Hypothalamus (tissue), 51 donors: ENCODE data around the gene OPCML.
A peak's percentile ranks its signal among the peaks of the same experiment; 100 is the strongest.

Source experiments
- DNase-seq, 51 donors: peaks; one replicate each; lab custom pipeline; 2025; lab: John Stamatoyannopoulos, UW

Gene OPCML

DNA sequence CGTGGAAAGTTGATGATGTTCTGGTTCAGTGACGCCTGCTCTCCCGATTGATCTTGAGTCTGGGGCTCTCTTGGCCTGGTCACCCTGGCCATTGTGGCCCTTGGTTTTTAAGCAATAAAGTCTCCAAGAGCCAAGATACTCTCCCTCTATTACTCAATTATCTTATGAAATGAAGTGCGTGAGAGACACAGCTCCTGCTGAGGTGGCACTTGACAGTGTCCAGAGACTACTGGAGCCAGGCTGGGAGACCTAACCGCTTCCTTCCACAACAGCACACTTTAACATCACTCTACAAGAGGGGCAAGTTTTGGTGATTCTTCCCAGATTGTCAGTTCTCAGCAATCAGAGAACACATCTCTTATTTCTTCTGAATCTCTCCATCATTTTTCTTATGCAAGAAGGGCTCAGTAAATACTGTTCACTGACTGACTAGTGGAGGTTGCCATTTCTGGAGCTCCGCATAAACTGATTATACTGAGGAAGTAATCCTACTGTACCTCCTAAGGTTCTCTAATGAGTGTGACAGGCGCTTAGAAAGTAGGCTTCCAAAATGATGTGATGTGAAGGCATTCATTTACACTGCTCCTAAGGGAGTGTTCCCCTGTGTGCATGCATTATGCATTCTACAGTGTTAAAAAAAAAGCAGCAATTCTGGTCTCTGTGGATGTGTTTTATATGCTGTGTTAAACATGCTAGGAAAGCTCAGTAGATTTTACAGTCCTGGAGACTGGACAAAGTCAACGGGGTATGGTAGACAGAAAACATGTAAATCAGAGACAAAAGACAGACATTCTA lies 968.0 kb downstream of the OPCML start:
- DNase-seq, result no peak

DNA sequence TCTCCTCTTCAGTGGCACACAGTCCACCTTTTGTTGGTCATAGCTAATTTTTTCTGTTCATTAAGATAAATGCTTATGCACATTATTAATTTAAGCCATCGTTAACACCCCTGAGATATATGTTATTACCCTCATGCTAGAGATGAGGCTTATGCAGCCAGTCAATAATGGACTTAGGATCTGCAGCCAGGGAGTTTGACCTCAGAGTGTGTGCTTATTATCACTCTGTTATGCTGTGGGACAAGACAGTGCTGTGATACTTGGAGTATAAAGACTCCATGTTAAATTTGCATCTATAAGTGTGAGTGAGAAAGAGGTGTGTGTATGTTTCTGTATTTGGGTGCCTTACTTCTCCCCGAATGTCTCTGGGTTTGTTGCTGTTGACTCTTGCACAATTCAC lies 969.3 kb downstream of the OPCML start:
- no peak for DNase-seq

DNA sequence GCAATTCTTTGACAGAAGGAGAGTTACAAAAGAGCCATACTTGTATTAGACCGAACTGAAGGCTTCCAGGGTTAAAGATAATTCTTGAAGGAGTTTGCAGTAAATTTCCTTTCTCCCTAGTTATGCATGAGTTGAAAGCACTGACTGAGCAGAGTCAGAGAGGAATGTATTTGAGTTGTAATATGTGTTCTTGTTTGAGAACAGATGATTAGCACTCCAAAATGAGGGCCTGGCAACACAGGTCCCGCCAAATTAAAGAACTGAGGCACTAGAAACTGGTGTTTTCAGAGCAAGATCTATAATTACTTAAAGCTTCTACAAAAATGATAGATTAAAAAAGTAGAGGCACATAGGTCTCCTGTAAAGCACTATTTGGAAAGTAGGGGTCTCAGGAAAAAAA lies 970.4 kb downstream of the OPCML start:
- DNase-seq, result no peak

DNA sequence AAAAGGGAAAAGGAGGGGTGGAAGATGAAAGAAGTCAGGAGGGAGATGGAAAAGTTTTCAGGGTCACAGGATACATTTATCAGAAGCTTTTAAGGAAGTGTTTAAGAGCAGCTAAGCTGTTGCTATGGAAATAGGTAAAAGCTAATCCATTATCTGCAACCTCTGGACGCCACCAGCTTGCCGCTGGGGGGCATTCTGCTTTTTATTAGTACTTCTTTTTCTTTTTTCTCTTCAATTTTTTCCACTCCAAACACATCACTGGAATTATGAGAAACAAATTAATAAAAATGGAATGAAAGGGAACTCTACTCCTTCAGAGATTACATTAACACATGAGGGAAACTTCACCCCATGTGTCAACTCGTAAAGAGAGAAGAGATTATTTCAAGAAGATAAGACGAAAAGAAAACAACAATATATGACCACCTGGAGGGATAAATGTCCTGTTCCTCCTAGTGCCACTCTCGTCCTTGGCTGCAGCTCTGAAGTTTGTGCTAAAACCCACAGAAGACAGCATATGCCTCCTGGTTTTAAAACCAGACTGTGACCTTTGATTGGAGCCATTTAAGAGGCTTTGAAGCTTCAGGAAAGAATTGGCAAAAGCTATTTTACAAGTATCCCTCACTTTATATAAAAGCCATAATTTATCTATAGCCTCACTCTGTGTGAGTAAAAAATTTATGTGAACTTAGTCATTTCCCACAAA lies 972.8 kb downstream of the OPCML start:
- DNase-seq, result no peak

DNA sequence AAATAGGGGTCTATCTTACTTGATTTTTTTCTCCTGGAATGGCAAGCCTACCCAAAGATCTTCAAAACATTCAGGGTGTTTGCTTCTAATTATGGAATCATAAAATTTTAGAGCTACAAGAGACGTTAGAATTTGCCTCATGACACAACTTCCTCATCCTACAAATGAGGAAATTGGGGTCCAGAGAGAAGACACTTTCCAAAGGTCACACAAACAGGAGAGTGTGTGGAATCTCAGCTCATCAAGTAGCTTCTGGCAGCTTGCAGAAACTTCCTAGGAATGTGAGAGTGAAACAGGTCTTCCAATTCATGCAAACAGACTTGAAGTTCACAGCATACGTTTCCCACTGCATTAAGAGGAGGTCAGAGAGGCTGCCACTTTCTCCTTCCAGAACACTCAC lies 976.0 kb downstream of the OPCML start:
- no peak for DNase-seq

DNA sequence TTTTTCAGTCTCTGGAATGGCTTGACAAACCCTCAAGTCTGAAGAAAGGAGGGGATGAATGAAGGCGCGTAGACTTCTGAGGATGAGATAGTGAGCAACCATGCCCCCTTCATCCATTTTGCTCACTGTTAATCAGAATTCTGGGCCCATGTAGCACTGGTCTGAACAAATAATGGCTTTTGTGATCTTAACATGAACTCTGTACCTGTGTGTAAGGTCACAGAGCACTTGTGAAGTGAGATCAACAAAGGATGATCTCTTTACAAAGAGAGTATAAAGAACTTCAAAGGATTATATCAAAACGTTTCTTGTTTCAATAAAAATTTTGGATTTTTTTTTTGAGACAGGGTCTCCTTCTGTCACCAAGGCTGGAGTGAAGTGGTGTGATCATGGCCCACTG lies 976.7 kb downstream of the OPCML start:
- DNase-seq, result no peak

DNA sequence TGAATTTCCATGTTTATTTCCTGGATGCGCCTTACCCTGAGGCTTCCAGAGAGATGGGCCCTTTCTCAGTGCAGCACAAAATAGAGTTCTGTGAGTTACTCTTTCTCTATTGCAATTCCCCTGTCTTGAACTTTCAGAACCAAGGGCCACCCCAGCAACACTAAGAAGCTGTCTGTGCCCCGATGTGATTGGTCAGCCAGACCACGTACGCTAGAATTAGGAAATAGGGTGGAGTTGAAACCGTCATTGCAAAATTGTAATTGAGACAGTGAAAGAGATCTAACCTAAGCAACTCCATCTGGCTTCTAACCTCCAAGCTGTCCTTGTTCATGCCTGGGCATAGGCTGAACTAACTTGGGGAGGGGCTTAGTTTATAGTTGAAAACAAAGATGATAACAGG lies 981.3 kb downstream of the OPCML start:
- DNase-seq, result no peak

DNA sequence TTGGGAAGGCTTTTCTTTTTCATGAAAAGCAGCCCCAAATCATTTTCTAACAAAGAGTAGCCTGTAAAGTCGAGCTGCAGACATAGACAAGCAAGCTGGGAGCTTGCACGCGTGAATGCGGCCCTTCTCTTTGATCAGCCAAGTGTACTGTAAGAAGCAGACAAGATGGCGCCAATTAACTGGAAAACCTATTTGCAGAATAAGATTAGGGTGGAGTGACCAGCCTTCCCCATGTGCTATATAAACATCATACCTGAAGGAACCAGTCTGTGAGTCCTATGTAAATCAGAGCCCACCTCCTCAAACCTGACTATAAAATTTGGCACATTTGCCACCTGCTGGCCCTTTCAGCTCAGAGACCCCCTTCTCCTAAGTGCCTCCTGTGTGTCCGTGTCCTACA lies 982.7 kb downstream of the OPCML start:
- DNase-seq, result no peak

DNA sequence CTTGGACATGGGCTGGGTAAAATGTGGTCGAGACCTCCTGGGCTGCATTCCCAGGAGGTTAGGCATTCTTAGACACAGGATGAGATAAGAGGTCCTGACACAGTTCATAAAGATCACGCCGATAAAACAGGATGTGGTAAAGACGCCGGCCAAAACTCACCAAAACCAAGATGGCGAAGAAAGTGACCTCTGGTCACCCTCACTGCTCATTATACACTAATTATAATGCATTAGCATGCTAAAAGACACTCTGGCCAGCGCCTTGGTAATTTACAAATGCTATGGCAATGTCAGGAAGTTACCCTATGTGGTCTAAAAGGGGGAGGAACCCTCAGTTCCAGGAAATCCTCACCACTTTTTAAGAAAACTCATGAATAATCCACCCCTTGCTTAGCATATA lies 983.3 kb downstream of the OPCML start:
- no peak for DNase-seq

DNA sequence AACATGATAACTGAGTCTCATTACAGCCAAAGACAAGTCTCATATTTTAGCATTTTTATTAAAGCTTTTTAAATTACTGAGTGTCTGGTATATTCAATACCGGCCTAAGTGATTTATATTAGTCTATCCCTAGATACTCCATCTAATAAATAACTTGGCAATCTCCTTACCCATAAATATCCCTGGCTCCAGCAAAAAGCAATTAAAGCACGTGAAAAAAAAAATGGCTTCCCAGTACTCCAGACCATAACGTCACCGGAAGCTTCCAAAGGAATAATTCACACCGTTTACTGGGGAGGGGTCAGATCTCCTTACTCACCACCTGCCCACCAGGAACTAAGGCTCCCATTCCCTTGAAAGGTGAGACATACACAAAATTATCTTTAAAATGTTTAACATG lies 988.3 kb downstream of the OPCML start:
- DNase-seq, result no peak

DNA sequence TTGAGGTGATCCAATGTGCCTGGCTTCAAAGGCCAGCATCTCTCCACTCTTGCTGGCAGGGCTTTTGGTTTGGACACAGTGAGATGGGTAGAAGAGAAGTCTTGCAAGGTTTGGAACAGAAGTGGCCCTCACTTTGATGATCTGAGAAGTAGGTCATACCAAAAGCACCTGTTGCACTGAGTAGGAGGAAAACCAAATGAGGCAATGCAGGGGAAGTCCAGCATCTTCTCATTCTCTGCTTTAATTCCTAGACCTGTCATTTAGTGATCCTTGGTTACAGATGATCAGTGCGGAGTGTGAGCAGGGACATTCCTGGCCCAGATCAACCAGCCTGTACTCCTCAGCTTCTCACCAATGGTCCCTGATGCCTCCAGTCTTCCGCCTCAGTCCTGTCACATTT lies 990.5 kb downstream of the OPCML start:
- no peak for DNase-seq

DNA sequence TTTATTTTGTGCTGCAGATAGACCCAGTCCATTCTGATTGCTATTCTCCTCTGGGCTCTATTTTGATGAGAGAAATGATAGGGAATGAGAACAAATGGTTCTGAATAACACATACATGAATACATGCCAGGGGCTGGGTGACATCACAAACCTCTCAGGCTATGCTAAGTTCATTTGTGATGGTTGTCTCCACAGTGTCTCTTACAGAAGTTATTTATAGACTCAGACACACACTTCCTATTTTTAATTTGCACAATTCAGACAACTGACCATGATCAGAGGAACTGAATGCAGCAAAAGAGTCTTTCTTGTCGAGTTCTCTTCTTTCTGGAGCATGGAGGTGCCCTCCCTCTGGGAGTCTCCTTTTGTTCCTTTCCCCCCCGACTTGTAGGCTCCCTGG lies 991.7 kb downstream of the OPCML start:
- DNase-seq, result peak in 1 of 51 donors; percentile 7

DNA sequence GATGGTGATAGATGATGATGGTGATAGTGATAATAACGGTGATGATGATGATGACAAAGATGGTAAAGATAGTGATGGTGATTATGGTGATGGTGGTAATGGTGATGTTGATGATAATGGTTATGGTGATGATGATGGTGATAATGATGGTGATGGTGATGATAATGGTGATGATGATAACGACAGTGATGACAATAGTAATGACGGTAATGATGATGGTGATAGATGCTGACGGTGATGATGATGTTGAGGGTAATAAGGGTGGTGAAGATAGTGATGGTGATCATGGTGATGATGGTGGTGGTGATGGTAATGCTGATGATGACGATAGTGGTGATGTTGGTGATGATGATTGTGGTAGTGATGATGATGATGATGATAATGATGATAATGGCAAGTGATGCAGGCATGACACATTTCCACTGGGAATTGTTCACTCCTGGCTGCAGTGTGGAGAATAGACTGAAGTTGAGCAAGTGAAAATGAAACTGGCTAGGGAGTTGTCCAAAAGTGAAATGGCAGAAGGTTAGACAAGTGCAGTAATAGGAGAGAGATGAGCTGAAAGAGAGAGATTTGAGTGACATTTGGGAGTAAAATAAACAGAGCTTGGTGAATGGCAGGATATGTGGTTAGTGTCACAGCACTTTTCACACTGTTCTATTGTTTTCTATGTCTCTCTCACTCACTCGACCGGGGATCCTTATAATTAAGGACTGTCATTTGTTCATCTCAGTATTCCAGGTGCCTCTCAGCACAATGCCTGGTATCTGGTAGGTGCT lies 992.5 kb downstream of the OPCML start:
- no peak for DNase-seq

DNA sequence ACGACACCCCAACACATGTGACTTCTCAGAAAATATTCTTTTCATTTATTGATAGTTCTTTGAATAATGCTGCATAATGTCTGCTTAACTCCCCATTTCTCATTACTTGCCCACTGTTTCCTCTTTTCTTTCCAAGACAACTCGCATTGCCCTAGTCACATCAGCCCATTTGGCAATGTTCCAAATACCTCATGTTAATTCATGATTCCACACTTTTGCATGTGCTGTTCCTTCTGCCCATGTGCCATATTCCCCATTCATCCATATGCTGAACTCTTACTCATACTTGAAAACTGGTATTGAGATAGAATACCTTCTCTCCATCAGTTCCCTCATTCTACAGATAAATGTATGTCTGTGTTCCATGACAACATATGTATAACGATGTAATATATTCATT lies 993.7 kb downstream of the OPCML start:
- DNase-seq, result no peak

DNA sequence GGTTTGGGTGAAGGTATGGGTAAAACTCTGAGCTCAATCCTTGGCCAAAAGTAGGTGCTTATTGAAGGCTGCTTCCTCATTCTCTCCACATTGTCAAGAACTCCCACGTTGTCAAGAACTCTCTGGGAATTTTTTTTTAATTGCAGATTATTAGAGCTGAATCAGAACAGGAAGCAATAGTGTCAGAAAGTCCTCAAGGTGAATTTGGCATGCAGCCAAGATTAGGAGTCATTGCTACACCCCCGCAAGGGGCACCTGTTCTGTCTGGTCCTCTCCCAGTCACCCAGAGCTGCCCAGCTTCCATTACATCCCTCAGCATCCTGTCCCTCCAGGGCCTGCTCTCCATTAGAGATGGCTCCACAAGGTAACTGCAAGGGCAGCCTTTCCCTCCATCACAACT lies 996.5 kb downstream of the OPCML start:
- DNase-seq, result peak in 1 of 51 donors; percentile 6

DNA sequence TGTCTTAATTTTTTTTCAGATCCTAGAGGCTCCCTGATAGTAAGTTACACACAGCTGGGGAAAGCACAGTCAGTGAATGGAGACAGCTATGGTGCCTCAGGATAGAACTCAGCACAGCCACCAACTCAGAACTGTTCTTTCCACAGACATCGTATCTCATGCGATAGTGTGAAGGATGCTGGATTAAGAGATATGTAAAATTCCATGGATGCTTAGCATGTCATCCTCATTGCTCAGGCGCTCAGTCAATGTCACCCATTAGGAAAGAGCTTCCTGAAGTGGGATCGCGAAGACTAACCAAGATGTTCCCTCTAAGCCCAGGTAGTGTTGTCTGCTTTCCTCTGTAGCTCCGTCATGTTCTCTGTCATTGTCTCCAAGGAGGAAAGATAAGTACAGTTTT lies 1000.4 kb downstream of the OPCML start:
- no peak for DNase-seq

DNA sequence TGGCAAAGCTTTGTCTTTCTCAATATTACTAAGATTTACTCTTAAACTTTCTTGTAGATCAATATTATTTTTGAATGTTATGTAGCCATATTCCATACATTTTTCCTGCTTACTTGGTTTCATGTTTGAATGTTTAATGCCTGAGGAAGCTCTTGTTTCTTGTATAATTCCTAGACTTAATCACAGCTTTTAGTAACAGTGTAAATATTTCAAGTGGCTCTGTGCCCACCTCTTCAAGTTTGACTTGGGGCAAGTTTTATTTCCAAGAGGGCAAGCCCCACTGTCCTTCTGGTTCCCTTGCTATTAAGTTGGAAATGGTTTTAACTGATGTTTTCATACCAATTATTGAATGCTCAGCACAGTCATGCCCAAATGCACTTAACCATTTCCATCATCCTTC lies 1004.1 kb downstream of the OPCML start:
- DNase-seq, result no peak

DNA sequence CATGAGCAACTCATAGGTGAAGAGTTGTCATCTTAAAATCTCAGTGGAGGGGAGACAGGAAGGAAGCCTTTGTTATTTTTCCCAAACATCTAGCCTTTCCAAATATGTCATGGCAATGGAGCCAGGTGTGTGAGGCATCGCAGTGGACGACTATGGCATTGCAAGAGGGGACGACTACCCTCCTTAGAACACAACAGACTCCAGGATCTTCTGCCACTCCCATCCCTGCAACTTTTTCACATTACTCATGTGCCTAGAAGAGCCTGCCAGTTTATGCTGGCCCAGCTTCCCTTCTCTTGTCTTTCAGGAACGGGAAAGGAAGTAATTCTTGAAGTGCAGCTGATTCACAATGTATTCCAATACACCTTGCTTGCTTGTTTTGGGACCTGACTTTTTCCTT lies 1008.4 kb downstream of the OPCML start:
- no peak for DNase-seq

DNA sequence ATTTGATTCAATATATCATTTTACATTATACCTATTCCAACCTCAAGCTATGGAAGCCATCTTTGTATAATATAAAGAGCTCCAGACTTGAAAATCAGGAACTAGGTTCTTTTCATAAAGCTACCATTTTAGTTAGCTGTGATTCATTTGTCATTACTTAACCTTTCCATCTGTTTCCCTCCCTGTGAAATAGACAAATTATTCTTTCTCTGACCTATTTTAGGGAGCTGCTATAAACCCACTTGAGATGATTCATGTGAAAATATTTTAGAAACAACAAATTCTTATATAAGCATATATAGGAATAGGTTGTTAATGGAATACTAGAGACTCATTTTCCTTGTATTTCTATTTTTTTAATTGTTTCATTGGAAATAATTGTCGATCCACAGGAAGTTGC lies 1012.1 kb downstream of the OPCML start:
- DNase-seq, result no peak

DNA sequence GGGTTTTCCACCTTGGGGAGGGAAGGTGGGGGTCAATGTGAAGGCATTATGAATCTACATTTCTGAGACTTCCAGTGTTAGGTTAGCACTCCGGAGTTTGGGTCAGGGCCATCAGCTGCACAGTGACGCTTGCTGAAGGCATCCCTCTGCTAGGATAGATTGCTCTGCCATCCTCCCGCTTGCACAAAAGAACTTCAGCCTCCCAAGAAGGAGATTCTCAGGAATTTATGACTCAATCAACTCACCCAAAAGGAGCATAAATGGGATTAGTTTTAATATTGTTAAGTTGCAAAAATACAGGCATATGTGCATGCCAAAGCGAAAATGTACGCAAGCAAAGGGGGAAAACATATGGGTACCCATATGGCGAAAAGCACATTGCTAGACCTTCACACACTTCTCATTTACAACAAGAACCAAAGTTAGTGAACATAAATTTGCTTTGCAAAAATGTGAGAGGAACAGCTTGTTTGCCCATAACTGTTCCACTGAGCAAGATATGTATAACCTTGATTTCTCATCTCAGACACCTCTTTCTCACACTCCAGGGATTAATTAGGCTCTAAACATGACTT lies 1013.0 kb downstream of the OPCML start:
- no peak for DNase-seq

DNA sequence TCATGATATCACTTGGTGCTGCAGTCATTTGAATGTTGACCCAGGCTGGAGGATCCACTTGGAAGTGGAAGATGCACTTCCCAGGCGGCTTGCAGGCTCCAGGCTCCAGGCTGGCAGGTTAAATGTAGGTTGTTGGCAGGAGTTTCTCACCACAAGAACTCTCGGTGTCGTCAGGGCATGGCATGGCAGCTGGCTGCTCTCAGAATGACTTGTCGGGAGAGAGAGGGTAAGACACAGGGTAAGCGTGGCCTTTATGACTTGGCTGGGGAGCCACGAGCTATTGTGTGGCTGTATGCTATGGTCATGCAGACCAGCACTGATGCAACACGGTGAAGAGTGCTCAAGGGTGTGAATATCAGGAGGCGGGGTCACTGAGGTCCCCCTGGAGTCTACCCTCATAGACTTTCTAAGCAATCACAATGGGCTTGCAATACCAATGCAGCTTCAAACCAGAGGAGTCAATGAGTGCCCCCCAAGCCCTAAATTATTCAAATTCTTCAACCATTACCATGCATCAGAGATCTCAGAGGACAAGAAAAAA lies 1027.7 kb downstream of the OPCML start:
- DNase-seq, result no peak
